GM18909 (cell line): ENCODE data around the gene HSPB1.
"Not testable (repeated sequence)": the region's sequence is repeated elsewhere in the genome, so short reads cannot be mapped to it uniquely, and the experiment has no call there.

Experiments
- ATAC-seq: cut with Tn5 transposase; IDR thresholded peaks from one replicate; pipeline ENCODE4 v1.9.1; 2021; ENCODE audit warnings: mild to moderate bottlenecking; ENCODE audit not compliant: unreplicated experiment, poor library complexity

HSPB1 gene

DNA sequence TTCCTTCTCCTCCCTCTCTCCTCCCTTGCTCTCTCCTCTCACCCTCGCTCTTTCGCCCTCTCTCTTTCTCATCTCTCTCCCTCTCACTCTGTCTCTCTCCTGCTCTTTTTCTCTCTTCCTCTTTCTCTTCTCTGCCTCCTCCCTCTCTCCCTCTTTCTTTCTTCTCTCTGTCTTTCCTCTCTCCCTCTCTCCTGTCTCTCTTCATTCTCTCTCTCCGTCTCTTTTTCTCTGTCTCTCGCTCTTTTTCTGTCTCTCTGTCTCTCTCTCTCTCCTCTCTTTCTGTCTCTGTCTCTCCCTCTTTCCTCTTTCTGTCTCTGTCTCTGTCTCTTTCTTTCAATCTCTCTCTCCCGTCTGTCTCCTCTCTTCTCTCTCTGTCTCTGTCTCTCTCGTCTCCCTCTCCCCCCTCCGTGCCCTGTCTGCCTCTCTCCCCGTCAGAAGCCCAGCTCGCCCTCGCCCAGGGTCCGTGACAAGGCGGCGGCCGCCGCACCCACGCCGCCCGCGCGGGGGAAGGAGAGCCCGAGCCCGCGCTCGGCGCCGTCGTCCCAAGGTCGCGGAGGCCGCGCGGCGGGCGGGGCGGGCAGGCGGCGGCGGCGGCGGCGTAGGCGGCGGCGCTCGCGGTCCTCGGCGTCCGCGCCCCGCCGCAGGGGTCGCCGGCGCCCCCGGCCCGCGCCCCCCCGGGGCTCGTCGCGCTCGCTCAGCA is 21.3 kb upstream of the HSPB1 start:
- ATAC-seq = no peak

DNA sequence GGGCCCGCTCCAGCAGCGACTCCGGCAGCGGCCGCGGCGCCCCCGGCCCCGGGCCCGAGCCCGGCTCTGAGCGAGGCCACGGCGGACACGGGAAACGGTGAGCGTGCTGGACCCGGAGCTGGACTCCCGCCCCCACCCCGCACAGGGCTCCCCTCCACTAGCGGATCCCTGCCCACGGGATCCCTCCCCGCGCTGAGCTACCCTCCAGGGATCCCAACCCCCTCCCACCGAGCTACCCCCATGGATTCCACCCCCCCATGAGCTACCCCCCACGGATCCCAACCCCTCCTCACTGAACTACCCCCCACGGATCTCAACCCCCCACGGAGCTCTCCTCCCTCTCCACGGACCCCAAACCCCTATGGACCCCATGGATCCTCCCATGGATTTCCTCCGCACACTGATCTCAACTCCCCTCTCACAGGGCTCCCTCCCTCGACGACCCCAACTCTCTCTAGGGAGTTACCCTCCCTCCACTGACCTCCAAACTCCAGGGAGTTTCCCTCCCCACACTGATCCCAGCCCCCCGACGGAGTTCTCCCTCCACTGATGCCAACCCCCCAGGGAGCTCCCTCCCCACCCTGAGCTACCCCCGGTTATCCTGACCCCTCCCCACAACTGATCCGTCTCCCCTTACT is 20.6 kb upstream of the HSPB1 start:
- no peak for ATAC-seq

DNA sequence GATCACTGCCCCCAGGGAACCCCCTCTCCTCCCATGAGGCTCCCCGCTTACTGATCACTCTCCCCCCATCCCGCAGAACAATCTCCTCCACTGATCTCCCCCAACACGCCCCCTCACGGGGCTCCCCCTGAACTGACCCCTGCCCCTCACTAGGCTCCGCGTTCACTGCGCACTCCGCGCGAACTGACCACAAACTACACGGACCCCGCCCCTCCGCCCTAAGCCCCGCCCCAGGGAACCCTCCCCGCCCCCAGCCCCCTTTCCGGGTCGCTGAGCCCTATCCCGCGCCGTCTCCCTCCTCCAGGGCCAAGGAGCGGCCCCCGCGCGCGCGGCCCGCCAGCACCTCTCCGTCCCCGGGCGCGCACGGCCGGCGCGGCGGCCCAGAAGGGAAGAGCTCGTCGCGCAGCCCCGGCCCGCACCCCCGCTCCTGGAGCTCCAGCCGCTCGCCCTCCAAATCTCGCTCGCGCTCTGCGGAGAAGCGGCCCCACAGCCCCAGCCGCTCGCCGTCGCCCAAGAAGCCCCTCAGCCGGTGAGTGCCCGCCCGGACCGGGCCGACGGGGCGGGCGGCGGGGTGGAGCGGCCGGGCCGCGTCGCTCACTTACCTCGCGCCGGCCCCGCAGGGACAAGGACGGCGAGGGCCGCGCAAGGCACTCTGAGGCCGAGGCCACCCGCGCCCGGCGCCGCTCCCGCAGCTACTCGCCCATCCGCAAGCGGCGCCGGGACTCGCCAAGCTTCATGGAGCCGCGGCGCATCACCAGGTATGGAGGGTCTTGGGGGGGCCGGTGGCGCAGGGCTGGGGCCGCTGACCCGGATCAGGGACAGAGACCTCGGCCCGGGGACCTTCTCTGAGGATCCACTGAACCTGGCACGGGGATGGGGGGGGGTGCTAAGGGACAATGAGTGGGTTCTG is 19.9 kb upstream of the HSPB1 start:
- ATAC-seq = no peak

DNA sequence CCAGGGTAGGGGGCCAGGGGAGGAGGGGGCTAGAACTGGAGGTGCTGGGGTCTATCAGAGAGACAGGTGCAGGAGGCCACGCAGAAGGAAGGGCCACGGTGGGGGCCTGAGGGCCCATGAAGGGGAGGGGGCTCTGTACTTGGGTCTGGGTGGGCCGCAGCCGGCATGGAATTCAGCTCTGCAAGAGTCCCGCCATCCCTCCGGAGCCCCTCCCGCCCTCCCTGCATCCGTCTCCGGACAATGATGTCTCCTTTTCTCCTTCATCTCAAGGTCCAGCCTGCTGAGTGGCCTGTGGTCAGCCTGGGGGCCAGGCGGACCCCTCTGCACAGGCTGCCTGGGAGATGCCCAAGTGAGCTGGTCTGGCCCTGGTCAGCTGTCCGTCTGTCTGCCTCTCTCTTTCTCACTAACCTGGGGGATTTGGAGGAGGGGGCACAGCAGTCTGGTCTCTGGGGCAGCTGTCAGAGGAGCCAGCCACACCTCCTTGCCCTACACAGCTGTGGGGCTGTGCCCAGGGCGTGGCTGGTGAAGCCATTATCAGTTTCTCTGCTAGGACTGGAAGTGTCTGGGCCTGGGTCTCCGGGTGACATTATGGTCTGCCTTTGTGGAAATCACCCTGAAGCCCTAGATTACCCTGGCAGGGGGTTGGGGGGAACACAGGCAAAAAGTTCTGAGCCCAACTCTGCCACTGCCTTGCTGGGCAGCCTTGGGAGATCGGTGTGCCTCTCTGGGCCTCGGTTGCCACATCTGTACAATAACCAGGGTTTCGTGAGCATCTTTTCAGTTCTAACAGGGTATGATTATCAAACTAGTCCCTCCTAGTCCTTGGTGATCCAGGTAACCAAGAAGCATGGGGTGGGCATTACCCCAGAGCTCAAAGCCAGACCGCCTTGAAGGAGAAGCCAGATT is 19.0 kb upstream of the HSPB1 start:
- ATAC-seq = no peak

DNA sequence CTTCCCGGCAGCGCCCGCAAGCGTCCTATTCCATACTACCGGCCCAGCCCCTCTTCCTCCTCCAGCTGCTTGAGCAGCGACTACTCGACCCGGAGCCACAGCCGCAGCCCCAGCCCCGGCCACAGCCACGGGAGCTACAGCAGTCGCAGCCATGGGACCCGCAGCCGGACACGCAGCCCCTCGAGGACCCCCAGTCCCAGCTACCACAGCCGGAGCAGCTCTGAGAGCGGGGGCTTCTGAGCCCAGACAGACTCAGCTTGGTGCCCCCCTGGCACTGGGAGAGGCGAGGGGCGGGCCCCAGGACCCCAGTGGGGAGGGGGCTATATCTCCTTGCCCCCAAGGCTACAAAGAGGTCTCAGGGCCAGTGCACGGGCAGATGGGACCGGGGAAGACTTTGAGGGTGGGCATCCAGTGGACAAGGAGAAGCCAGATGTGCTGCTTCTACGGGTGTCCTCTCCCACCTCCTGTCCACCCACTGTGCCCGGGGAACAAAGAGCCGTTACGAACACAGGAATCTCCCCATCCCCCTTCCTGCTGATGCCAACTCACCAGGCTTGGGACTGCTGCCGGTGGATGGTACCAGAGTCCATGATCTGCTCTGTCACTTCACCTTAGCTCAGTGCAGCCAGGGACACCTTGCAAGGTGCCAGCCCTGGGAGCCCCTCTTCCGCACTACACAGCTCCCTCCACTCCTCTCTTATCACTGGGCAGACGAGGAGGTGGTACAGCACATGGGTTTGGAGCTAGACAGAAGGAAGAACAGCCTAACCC is 16.7 kb upstream of the HSPB1 start:
- no peak for ATAC-seq

DNA sequence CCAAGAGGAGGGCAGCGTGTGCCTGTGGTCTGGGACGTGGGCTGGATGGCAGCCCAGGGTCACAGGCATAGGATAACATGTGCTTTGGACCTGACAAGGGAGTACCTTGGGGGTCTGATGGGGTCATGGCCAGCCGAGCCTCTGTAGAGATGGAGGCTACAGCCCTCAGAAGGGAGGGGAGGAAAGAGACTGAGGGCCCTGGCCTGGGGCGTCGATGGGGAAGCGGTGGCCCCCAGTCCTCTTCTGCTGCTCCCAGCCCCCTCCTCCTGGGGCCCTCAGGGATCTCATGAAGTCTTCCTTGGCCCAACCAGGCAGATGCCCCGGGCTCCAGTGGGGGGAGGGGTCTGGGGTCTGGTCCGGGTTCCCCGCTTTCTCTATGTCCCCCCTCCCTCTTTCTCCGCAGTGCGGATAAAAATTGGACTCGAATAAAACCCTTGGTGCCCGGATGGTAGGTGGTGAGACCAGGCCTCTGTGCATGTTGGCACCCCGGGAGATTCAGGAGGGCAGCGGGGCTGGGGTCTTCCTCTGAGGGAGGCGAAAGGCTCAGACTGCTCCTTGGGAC is 15.6 kb upstream of the HSPB1 start:
- ATAC-seq = no peak

DNA sequence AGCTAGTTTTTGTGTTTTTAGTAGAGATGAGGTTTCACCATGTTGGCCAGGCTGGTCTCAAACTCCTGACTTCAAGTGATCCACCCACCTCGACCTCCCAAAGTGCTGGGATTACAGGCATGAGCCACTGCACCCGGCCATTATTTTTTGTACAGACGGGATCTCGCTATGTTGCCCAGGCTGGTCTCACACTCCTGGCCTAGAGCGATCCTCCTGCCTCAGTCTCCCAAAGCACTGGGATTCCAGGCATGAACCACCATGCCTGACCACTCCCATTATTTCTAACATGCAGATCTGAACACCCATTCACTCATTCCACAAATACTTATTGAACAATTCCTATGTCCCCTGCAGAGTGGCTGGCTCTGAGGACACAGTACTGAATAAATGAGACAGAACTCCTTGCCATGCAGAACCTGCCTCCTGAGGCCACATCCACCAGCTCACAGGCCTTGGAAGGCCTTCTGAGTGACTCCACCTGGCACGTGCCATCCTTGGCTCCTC is 11.6 kb upstream of the HSPB1 start:
- ATAC-seq = not testable (repeated sequence)

DNA sequence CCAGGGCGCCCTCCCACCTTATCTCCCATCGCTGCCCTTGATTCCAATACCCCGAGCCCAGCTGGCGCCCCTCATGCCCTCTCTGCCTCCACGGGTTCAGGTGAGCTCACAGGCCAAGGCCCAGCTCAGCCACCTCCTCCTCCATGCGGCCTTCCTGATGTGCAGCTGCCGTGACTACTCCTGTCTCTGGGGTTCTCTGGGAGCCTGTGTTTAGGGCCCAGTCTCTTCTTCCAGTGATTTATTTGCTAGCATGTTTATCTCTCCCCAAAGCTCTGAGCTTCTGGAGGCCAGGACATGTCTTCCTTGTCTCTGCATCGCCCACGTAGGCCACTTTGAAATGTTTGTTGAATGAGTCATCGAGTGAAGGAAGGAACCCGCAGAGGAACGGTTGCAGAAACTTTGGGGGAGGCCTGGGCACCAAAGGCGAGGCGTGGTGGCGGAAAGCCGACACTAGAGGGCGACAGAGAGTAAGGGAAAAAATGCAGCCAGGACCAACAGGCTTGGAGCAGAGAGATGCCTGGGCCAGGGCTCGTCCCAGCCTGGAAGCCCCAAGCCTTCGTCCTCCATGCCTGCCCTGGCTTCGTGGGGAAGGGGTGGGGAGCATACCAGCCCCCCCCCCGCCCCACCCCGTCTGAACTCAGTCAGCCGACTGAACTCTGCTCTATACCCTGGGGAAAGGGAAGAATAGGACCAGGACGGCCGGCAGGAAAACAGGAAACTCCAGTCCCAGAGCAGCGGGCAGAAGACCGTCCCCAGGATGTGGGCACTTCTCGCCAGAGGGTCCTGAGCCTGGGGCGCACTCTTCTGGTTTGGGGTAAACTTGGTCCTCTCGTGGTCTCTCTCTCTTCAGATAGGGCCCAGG is 10.9 kb upstream of the HSPB1 start:
- peak; percentile 74 for ATAC-seq

DNA sequence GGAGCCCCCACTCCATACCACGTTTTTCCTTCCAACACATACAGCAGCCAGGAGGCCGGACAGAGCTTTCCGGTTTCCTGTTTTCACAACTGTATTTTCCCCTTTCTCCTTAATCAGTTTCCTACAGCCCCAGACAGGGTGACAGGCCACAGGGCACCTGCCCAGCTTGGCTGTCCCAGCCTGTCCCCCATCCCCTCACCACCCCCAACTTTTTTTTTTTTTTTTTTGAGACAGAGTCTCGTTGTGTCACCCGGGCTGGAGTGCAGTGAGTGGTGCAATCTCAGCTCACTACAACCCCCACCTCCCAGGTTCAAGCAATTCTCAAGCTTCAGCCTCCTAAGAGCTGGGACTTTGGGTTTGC is 10.3 kb upstream of the HSPB1 start:
- ATAC-seq = no peak

DNA sequence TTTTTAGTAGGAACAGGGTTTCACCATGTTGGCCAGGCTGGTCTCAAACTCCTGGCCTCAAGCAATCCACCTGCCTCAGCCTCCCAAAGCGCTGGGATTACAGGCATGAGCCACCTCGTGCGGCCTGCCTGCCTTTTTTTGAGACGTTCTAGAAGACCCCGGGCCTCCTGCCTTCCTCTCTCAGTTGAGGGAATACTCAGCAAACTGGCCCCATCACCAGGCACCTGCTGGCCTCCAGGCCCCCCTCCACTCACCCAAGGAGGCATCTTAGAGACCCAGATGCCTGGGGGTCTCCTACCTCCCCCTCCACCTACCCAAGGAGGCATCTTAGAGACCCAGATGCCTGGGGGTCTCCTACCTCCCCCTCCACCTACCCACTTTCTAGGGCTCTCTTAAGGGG is 9.6 kb upstream of the HSPB1 start:
- ATAC-seq = not testable (repeated sequence)

DNA sequence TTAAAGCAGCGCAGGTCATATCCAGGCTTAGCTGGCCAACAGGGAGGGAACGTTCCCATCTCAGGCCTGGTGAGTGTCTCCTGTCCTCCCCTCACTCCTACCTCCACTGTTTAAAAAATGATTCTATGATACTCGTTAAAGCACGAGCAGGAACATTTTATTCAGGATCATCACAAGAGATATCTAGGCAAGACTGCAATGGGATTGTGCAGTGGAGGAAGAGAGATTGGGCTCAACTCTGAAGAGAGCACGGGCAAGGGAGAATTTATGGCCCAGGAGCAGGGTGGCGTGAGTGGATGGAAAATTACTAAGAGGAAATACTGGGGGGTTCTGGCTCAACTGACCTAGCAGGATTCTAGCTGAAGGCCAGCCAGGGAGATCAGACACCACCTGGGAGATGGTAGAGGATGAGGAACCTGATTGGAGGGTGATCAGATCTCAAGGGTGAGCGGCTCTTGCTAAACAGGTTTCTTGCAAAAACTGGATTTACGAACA is 9.0 kb upstream of the HSPB1 start:
- no peak for ATAC-seq

DNA sequence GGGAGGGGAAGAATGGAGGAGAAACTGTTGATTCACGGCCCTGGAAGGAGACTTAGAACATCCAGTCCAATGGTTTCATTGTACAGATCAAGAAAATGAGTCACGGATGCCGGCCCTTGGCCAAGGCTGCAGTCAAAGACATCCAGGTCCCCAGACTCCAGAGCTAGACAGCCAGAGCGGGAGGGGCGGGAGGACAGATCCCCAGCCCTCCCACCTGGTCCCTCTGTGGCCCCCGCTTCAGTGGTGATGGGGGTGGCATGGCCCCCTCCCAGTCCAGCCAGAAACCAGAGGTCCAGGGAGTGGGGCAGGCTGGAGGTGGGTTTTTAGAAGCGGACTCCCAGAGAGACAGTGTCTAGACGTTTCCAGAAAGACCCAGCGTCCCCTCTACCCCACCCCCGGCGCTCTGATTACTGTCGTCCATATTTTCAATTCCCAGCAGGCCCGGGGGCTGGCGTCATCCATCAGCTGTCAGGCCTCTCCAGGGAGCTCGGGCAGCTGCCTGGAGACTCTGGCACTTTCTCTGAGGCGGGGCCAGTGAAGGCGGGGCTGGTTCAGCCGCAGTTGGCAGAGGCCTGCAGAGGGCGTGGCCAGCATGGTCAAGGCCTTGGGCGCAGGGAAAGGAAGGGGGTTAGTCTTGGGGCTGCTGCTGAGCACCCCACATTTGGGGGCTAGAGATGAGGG is 8.0 kb upstream of the HSPB1 start:
- no peak for ATAC-seq

DNA sequence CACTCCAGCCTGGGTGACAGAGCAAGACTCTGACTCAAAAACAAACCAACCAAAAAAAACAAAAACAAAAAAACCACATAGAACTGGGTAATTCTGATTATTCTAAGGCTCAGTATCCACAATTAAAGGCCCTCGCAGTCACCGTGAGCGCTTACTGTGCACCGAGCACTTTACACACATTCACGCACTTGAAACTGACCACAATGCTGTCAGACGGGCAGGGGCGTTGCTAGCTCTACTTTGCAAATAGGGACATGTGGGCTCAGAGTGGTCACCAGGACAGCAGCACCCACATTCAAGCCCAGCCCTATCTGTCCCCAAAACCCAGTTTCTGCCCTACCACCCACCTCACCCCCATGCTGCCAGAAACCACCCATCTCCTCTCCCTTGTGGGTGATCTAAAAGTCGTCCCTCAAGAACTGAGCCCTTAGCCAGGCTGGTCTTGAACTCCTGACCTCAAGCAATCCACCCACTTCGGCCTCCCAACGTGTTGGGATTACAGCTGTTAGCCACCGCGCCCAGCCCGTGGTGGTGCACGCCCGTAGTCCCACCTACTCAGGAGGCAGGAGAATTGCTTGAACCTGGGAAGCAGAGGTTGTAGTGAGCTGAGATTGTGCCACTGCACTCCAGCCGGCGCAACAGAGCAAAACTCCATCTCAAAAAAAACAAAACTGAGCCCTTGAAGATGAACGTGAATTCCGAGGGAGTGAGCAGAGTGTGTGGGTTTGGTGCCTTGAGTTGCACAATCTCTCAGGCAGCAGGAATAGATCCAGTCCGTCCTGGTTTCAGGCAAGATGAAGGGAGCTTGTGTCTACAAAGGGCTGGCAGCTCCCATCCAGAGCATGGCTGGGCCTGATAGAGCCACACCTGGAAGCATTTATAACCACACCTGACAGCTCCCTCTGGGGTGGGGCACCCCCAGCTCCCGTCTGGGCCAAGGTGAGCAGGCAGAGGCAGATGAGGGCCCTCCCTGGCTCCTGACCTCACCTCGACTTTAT is 5.4 kb upstream of the HSPB1 start:
- no peak for ATAC-seq

DNA sequence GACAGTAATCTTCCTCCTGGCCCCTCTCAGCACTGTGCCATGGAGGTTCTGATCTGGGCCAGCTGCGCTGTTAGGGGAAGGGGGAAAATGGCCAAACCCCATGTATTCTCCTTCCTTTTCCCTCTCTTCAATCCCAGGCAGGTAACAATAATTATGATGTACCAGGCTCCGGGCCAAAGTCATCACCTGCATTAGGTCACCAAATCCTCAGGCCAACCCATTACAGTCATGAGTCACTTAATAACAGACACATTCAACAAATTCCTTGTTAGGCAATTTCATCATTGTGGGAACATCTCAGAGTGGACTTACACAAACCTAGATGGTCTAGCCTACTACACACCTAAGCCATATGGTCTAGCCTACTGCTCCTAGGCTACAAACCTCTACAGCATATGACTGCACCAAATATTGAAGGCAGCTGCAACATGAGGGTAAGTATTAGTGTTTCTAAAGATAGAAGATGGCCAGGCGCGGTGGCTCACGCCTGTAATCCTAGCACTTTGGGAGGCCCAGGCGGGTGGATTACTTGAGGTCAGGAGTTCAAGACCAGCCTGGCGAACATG is 2.2 kb upstream of the HSPB1 start:
- no peak for ATAC-seq

DNA sequence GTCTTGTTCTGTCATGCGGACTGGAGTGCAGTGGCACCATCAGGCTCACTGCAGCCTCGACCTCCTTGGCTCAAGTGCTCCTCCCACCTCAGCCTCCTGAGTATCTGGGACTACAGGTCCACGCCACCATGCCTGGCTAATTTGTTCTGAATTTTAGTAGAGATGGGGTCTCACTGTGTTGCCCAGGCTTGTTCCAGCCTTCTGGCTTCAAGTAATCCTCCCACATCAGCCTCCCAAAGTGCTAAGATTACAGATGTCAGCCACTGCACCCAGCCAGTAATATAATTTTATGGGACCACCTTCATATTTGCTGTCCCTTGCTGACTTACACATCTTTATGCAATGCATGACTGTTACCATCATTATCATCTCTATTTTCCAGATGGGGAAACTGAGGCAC is 1.5 kb upstream of the HSPB1 start:
- no peak for ATAC-seq
